ENCODE data around the gene DSCAML1.

DSCAML1 gene

DNA sequence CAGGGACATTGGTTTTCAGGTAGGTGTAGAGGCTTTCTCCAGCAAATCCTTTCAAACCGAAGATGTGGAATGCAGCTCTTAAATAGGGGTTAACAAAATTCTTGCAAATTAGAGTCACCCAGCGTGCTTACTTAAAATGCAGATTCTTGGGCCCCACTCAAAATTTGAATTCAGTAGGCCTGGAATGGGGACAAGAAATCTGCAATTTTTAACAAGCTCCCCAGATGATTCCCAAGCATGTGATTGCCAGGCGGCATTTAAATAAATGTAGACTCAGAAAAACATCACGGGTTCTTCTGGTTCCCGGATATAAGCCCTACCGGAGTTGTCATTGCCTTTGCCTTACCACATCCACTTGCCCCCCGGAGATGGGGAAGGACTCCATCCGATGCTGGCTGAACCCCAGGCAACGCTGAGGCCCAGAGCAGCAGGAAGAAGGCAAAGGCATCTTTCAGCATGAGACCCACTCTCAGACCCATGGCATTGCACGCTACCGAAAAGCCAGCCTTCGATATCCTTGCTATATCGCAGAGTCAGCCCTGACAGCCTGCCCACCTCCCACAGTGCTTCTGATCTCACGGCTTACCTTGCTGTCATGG, 134.2 kb downstream of the DSCAML1 start:
- H3K27ac ChIP-seq = no peak overlapping the region

DNA sequence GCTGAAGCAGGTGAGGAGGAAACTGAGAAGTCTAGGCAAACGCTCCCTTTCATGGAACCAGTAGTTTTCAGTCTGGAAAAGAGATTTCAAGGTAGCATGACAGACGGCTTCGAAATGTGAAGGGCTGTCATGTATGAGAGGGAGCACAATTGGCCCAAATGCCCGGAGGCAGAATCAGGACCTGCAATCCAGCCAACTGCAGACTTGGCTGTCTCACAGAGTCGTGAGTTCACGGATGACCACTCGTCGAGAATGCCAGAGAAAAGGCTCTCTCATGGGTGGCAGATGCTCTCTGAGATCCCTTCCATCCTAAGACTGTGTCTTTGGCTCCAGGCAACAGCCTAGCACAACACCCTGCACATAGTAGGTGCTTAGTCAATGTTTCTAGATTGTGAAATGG, 134.8 kb downstream of the DSCAML1 start:
- TF ChIP-seq, protein P1, sequence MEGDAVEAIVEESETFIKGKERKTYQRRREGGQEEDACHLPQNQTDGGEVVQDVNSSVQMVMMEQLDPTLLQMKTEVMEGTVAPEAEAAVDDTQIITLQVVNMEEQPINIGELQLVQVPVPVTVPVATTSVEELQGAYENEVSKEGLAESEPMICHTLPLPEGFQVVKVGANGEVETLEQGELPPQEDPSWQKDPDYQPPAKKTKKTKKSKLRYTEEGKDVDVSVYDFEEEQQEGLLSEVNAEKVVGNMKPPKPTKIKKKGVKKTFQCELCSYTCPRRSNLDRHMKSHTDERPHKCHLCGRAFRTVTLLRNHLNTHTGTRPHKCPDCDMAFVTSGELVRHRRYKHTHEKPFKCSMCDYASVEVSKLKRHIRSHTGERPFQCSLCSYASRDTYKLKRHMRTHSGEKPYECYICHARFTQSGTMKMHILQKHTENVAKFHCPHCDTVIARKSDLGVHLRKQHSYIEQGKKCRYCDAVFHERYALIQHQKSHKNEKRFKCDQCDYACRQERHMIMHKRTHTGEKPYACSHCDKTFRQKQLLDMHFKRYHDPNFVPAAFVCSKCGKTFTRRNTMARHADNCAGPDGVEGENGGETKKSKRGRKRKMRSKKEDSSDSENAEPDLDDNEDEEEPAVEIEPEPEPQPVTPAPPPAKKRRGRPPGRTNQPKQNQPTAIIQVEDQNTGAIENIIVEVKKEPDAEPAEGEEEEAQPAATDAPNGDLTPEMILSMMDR (conservative IDR thresholded peaks at IDR 0.05) = no peak
- no peak overlapping the region for H3K27ac ChIP-seq

More for the DNA sequence above, 134.2 kb downstream of the DSCAML1 start:
- TF ChIP-seq, protein P1 (conservative IDR thresholded peaks at IDR 0.05) = no peak

DNA sequence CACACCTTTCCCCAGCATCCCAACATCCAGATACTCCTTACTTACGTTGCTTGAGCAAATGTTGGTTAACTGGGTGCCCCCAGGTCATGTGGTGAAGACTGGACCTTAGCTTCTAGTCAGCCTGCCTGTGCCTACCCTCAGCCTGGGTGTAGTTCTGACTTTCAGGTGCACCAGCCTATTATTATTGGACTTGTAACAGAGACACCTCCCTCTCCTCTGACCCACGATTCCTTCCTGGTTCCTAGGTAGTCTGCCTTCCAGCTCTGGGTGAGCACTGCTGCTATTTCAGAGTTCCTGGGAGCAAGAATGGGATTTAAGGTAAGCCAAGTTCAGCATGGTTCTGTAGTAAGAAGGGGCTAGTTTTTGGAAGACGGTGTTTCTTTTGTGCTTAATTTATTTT, 138.2 kb downstream of the DSCAML1 start:
- TF ChIP-seq, protein P1 (conservative IDR thresholded peaks at IDR 0.05) = no peak

DNA sequence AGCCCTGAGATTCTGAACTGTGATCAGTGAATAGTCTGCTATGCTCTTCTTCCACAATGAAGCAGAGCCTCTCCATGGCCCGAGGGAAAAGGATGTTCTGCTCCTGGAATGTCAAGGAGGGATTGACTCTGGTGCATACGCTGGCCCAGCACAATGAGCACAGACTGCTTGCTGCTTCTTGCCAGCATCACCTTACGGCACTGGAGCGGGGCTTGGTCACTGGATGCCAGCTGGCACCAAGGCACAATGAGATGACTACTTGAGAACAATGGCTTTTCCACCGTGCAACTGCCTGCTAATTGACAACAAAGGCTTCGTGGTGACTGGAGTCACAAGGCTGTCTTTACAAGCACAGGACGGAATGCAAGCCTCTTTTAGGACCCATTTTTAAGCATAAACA, 139.2 kb downstream of the DSCAML1 start:
- no peak overlapping the region for H3K27ac ChIP-seq
- TF ChIP-seq, protein P1 (conservative IDR thresholded peaks at IDR 0.05) = no peak

More for the DNA sequence above, 138.2 kb downstream of the DSCAML1 start:
- H3K27ac ChIP-seq = no peak overlapping the region

DNA sequence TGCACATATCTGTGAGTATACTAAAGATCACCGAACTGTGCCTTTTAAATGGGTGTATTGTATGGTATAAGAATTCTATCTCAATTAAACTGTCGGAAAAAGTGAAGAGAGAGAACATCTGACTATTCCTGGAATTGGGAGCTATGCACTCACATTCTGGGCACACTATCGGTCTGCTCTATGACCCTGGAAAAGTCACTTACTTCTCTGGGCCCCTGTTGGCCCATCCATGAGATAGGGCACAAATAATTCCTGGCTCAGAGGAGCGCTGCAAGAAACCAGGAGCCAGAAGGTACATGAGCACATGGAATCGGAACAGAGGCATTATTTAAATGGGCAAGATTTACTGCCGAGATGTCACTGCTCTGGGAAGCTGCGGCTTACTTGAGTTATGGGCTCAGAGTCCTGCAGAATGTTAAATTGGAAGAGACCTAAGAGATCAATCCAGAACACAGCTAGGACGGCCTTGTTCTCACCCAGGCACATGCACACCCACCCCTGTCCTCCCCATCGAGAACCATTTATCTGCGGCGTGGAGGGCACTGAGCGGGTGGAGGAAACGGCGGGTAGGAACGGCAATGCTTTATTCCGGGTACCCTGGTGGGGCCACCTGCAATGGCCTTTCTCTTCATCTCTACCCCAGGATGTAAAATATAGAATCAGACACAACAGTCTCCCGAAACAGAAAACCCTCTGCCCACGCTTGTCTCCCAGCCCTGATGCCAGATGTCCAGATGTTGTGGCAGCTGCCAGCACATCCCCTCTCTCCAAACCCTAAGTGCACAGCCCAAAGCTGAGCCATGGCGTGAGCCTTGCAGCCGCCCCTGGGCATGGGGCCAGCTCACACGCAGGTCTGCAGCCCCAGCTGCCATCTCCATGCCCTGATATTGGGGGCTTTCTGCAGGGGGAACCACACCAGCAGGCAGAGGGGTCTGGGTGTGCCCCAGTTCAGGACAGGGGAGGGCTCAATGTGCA, 142.4 kb downstream of the DSCAML1 start:
- no peak overlapping the region for H3K27ac ChIP-seq
- TF ChIP-seq, protein P1 (conservative IDR thresholded peaks at IDR 0.05) = no peak

DNA sequence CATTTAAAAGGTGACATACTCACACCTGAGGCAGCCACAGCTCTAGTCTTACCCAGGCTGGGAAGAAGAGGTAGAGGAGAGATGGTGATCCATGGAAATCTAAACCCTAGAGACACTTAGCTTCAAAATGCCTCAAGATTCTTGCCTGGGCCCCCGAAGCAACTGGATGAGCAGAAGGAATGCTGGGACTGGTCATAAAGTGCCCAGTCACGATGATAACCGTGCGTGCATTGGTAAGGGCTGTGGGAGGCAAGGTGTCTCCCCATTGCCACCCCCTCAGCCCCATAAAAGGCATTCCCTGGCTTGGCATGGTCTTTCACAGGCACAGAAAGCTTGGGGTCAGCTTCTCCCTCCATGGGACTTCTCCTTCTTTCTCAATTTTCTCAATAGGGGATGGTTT, 144.5 kb downstream of the DSCAML1 start:
- TF ChIP-seq, protein P1 (conservative IDR thresholded peaks at IDR 0.05) = no peak
- H3K27ac ChIP-seq = no peak overlapping the region

DNA sequence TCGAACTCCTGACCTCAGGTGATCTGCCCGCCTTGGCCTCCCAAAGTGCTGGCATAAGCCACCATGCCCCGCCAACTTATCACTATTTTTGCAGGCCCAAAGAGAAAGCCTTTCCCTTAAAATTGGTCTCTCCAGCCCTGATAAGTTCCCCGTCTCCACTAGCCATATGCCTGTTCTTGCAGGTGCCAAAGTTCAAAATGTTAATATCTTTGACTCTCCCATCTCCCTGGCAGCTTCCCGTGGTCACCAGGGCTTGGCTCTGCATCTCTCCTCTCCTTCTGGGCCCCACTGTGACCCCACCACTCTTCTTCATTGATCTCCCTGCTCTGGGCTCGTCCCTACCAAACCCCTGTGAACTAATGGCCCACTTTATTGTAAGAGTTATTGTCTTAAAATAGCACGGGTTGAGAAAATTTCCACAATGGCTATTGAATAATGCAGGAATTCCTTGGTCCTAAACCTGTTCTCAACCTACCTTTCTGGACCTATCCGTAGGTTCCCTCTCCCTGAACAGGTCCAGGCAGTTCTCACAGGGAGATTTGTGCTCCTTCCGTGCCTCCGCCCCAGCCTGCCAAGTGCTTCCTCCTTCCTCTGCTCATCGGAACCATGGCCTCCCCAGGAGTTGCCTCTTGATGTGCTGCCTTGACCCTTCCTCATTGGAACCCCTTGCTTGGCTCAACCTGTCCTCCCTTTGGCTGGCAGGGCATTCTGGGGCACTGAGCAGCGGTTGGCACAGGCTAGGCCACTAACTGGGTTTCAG, 147.5 kb downstream of the DSCAML1 start:
- H3K27ac ChIP-seq = no peak overlapping the region
- TF ChIP-seq, protein P1 (conservative IDR thresholded peaks at IDR 0.05) = no peak

Measured in VCaP (cell line).